Stimulated activated naive CD8-positive, alpha-beta T cell treated with anti-CD3 and anti-CD28 coated beads, Interleukin-15, Interleukin-2, amounts not matched to agents 100 ng/mL and 50 ng/mL, for 24 hours (primary cell): ENCODE results near the gene RHOV.

ENCODE experiments used
- H3K27ac Mint-ChIP-seq: one replicate; pipeline ENCODE4 v1.8.0; 2021; ENCODE audit warnings: mild to moderate bottlenecking, mixed read lengths
- H3K27me3 Mint-ChIP-seq: one replicate; pipeline ENCODE4 v1.8.0; 2021; ENCODE audit warnings: mixed read lengths
- H3K36me3 Mint-ChIP-seq: one replicate; pipeline ENCODE4 v1.8.0; 2021; ENCODE audit warnings: low read depth, mixed read lengths
- H3K4me1 Mint-ChIP-seq: one replicate; pipeline ENCODE4 v1.8.0; 2021; ENCODE audit warnings: low read depth, mixed read lengths
- H3K4me3 Mint-ChIP-seq: one replicate; pipeline ENCODE4 v1.8.0; 2021; ENCODE audit warnings: mild to moderate bottlenecking, mixed read lengths
- H3K9me3 Mint-ChIP-seq: one replicate; pipeline ENCODE4 v1.8.0; 2021; ENCODE audit warnings: mixed read lengths

RHOV gene

DNA sequence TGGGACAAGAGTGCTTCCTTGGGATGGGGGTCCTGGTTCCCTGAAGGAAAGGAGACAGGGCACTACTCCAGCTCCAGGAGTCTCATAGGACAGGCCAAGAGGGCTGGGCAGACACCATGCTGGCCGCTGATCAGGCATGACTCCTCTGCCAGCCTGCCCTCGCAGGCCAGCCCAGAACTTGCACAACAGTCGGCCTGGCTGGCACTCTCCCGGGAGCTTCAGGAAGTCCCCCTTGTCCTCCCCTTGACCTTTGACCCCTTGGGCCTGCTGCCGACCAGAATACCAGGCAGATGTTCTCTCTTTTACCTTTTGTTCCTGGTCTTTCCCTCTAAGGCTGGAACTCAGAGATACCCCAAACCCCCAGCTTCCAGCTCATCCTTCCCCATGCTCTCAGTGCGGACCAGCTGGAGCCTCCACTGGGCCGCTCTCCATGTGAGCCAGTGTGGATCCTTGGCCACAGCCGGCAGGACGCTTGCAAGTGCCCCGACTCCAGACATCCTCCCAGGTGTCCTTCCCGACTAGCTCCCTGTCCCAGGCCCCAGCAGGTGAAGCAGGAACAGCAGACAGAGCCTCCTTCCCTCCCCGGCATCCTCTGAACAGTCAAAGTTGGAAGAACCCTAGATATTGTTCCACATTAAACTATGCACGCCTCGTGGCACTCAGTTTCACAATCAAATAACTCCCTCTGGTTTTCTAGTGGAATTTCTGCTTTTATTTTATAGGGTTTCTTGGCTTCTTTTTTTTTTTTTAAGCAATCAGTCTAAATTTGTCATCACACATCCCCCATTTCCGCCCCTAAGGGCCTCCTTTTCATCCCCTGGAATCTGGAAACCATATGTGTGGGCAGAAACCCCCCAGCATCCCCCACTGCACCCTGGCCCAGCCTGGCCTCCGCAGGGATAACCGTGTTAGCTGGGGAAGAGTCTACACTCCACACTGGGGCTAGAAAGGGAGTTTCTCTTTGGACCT lies 35.9 kb upstream of the RHOV start:
- H3K4me1 Mint-ChIP-seq: peaks cover 9% of the 10 kb centered on the region
- no peaks in the 10 kb centered on the region for H3K9me3 Mint-ChIP-seq
- no peak overlapping the region for H3K4me3 Mint-ChIP-seq
- H3K36me3 Mint-ChIP-seq: no peaks in the 10 kb centered on the region
- no peaks in the 10 kb centered on the region for H3K27me3 Mint-ChIP-seq
- H3K27ac Mint-ChIP-seq: no peak overlapping the region

DNA sequence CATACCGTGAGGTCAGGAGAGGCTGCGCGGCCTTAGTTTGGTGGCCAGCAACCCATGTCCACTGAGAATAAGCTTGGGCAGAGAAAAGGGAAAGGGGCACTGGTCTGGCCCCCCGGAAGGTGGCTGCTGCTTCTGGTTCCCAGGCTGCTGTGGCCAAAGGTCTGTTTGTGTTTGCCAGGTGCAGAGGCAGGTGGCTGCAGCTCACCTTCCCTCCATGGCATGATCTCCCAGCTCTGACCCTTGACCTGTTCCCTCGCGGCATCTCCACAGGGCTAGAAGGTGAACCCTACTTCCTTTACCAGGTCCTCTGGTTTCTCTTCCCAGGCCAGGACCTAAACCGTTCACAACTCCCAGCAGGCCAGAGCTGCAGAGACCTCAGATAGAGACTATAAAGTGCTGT lies 34.1 kb upstream of the RHOV start:
- peaks cover 9% of the 10 kb centered on the region for H3K36me3 Mint-ChIP-seq
- peak overlapping the region; percentile 79 for H3K4me3 Mint-ChIP-seq
- no peaks in the 10 kb centered on the region for H3K9me3 Mint-ChIP-seq
- no peak overlapping the region for H3K27ac Mint-ChIP-seq
- H3K27me3 Mint-ChIP-seq: no peaks in the 10 kb centered on the region
- peaks cover 25% of the 10 kb centered on the region for H3K4me1 Mint-ChIP-seq

DNA sequence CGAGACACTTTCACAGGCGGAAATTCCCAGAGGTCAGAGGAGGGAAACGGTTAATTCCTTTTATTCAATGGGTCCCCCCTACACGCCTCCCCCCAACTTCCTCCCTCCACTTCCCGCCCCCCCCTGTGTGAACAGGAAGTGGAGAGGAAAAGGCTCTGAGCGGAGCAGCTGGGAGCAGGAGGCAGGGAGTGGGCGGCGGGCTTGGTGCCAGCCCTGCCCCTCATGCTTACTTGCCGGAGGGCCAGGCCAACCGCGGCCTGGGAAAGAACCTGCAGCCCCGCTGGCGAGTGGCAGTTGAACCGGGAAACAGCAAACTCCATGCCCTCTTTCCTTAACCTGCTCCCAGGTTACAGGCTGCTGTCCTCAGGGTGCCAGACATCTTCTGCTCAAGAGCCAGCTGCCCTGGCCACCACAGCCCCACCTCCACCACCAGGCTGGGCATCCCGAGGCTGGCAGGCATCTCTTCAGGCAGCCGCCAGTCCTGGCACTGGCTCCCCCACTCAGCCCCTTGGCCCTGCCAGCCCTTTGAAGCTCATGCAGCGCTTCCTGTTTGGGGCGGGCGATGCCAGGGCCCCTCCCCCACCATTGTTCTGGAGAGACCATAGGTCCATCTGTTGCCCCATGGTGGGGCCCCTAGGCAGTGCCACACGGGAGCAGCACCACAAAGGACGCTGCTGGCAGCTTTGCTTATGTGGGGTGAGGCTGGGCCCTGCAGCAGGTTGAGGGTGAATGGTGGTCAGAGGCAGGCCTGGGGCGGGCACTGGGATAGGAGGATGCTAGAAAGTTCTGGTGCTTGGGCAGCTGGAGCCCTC lies 33.2 kb upstream of the RHOV start:
- Mint-ChIP-seq H3K27me3 (no peaks in the 10 kb centered on the region), H3K4me3 (peak overlapping the region; percentile 79), H3K27ac (peak overlapping the region; percentile 85), H3K4me1 (peaks cover 30% of the 10 kb centered on the region), H3K36me3 (peaks cover 14% of the 10 kb centered on the region), H3K9me3 (no peaks in the 10 kb centered on the region)

DNA sequence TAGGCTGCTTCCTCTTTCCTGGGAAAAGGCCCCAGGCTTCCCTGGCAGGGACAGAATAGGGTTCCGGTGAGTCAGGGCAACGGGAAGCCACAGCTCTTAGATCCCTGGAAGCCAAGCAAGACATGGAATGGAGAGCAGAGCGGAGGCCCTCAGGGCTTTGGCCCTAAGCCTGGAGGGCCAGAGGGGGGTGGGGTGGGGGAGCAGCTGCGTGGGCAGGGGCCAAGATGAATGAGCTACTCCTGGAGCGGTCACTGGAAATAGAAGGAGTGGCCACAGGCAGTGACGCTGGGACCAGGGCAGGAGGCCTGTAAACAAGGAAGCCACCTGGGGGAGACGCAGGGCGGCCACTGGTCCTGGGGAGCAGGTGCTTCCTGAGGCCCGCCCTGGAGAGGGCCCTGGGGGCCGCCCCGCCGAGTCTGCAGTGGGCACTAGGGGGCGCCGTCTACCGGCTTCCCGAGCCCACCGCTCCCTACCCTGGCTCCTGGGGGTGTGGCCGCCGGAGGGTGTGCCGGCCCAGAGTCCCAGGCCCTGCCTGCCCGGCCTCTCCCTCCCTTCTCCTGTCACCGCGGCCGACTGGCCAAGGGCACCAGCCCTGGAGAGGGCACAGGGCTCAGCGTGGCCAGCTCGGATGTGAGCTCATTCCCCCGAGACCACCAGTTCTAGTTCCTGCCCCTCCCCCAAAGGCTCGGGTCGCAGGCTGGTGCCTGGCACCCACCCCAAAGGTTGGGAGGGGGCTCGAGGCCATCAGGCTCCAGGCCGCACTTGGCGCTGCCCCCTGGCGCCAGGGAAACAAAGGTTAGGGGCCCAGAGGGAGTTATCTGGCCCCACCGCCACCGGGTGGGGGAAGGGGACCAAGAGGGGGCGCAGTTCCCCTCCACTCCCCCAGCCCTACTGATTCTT lies 32.3 kb upstream of the RHOV start:
- H3K4me1 Mint-ChIP-seq: peaks cover 30% of the 10 kb centered on the region
- H3K27me3 Mint-ChIP-seq: no peaks in the 10 kb centered on the region
- H3K36me3 Mint-ChIP-seq: peaks cover 14% of the 10 kb centered on the region
- H3K27ac Mint-ChIP-seq: no peak overlapping the region
- no peaks in the 10 kb centered on the region for H3K9me3 Mint-ChIP-seq
- H3K4me3 Mint-ChIP-seq: peak overlapping the region; percentile 79

DNA sequence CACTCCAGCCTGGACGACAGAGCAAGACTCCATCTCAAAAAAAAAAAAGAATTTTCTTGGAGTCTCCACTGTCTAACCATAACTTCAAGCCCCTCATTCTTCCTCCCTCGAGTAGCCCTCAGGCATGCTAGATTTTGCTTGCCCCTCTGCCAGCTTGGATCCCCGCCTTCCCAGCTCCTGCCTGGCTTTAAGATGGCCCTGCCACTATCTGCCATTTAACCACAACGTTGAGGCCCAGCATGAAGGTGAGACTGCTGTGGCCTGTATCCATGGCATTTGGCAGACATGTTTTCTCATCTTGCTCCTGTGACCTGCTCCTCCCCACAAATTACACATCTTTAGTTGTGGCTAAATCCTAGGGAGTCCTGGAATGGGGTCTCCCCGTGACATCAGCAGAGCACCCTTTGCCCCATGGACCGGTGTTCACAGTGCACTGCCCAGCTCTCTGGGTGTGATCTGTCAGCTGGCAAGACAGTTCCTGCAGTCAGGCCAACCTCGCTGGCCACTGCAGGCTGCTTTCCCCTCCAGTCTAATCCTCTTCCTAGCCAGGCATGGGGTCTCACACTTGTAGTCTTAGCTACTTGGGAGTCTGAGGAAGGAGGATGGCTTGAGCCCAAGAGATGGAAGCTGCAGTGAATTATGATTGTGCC lies 30.6 kb upstream of the RHOV start:
- Mint-ChIP-seq H3K9me3 (no peaks in the 10 kb centered on the region), H3K4me1 (peaks cover 27% of the 10 kb centered on the region), H3K36me3 (peaks cover 20% of the 10 kb centered on the region), H3K27ac (no peak overlapping the region), H3K27me3 (no peaks in the 10 kb centered on the region), H3K4me3 (no peak overlapping the region)

DNA sequence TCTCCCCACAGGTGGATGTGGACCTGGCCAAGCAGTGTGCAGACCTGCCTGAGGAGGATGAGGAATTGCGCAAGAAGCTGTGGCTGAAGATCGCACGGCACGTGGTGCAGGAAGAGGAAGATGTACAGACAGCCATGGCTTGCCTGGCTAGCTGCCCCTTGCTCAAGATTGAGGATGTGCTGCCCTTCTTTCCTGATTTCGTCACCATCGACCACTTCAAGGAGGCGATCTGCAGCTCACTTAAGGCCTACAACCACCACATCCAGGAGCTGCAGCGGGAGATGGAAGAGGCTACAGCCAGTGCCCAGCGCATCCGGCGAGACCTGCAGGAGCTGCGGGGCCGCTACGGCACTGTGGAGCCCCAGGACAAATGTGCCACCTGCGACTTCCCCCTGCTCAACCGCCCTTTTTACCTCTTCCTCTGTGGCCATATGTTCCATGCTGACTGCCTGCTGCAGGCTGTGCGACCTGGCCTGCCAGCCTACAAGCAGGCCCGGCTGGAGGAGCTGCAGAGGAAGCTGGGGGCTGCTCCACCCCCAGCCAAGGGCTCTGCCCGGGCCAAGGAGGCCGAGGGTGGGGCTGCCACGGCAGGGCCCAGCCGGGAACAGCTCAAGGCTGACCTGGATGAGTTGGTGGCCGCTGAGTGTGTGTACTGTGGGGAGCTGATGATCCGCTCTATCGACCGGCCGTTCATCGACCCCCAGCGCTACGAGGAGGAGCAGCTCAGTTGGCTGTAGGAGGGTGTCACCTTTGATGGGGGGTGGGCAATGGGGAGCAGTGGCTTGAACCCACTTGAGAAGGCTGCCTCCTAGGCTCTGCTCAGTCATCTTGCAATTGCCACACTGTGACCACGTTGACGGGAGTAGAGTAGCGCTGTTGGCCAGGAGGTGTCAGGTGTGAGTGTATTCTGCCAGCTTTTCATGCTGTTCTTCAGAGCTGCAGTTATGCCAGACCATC lies 28.8 kb upstream of the RHOV start:
- H3K27me3 Mint-ChIP-seq: no peaks in the 10 kb centered on the region
- peaks cover 26% of the 10 kb centered on the region for H3K36me3 Mint-ChIP-seq
- H3K4me1 Mint-ChIP-seq: peaks cover 27% of the 10 kb centered on the region
- peak overlapping the region; percentile 26 for H3K27ac Mint-ChIP-seq
- H3K9me3 Mint-ChIP-seq: no peaks in the 10 kb centered on the region
- H3K4me3 Mint-ChIP-seq: no peak overlapping the region

DNA sequence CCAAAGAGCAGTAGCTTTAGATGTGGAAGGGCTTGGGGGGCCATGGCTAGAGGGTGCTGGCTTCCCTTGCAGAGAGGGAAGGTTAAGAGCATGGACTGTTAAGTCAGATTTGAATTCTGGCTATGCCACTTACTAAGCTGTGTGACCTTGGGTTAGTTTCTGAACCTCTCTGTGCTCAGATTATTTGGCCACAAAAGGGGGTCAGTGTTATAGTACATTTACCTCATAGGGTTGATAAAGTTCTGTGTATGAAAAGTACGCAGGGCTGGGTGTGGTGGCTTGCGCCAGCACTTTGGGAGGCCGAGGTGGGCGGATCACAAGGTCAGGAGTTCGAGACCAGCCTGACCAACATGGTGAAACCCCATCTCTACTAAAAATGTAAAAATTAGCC lies 27.0 kb upstream of the RHOV start:
- Mint-ChIP-seq H3K27ac (no peak overlapping the region), H3K4me1 (peaks cover 22% of the 10 kb centered on the region), H3K4me3 (no peak overlapping the region)

DNA sequence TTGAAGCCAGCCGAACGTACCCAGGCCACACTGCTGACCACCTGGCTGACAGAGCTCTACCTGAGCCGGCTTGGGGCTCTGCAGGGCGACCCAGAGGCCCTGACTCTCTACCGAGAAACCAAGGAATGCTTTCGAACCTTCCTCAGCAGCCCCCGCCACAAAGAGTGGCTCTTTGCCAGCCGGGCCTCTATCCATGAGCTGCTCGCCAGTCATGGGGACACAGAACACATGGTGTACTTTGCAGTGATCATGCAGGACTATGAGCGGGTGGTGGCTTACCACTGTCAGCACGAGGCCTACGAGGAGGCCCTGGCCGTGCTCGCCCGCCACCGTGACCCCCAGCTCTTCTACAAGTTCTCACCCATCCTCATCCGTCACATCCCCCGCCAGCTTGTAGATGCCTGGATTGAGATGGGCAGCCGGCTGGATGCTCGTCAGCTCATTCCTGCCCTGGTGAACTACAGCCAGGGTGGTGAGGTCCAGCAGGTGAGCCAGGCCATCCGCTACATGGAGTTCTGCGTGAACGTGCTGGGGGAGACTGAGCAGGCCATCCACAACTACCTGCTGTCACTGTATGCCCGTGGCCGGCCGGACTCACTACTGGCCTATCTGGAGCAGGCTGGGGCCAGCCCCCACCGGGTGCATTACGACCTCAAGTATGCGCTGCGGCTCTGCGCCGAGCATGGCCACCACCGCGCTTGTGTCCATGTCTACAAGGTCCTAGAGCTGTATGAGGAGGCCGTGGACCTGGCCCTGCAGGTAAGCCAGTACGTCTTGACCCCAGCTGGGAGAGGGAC lies 26.4 kb upstream of the RHOV start:
- Mint-ChIP-seq H3K36me3 (peaks cover 40% of the 10 kb centered on the region), H3K4me1 (peaks cover 28% of the 10 kb centered on the region), H3K9me3 (no peaks in the 10 kb centered on the region), H3K27me3 (no peaks in the 10 kb centered on the region), H3K4me3 (no peak overlapping the region), H3K27ac (no peak overlapping the region)

More for the DNA sequence above, 27.0 kb upstream of the RHOV start:
- no peaks in the 10 kb centered on the region for H3K9me3 Mint-ChIP-seq
- no peaks in the 10 kb centered on the region for H3K27me3 Mint-ChIP-seq
- peaks cover 37% of the 10 kb centered on the region for H3K36me3 Mint-ChIP-seq

DNA sequence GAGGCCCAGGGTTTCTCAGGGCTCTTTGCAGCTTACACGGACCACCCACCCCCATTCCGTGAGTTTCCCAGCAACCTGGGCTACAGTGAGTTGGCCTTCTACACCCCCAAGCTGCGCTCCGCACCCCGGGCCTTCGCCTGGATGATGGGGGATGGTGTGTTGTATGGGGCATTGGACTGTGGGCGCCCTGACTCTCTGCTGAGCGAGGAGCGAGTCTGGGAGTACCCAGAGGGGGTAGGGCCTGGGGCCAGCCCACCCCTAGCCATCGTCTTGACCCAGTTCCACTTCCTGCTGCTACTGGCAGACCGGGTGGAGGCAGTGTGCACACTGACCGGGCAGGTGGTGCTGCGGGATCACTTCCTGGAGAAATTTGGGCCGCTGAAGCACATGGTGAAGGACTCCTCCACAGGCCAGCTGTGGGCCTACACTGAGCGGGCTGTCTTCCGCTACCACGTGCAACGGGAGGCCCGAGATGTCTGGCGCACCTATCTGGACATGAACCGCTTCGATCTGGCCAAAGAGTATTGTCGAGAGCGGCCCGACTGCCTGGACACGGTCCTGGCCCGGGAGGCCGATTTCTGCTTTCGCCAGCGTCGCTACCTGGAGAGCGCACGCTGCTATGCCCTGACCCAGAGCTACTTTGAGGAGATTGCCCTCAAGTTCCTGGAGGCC lies 25.6 kb upstream of the RHOV start:
- Mint-ChIP-seq H3K27me3 (no peaks in the 10 kb centered on the region), H3K27ac (no peak overlapping the region), H3K4me1 (peaks cover 33% of the 10 kb centered on the region), H3K4me3 (no peak overlapping the region), H3K9me3 (no peaks in the 10 kb centered on the region), H3K36me3 (peaks cover 40% of the 10 kb centered on the region)

DNA sequence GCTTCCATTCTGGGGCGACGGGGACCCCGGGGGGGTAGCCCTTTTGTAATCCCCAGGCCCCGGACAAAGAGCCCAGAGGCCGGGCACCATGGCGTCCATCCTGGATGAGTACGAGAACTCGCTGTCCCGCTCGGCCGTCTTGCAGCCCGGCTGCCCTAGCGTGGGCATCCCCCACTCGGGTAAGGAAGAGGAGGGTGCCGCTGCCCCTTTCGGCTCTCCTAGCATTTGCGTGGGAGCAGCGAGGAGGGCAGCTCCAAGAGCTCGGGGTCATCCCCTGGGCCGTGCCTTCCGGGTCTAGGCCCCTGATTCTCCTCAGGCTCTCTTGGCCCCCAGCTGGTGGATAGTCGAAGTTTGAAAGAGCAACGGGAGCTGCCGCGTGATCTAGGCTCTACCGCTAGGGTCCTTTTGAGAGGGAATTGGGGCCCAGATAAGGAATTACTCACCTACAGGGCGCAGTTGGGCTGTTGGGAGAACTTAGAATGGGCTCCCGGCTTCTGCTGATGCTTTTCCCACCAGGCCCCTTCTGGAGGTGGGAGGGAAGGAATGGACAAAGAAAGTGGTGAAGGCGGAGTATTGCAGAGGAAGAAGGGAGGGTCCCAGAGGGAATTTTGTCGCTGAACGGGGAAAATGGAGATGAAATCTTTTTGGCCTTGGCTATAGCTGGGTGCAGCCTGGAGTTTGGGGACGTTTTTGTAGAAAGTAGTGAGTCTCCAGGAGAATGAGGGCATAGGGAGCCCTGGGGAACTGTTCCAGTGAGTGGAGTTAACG lies 20.8 kb upstream of the RHOV start:
- peaks cover 20% of the 10 kb centered on the region for H3K36me3 Mint-ChIP-seq
- H3K4me1 Mint-ChIP-seq: peaks cover 26% of the 10 kb centered on the region
- H3K27me3 Mint-ChIP-seq: no peaks in the 10 kb centered on the region
- peak overlapping the region; percentile 93 for H3K27ac Mint-ChIP-seq
- no peaks in the 10 kb centered on the region for H3K9me3 Mint-ChIP-seq
- peak overlapping the region; percentile 97 for H3K4me3 Mint-ChIP-seq

DNA sequence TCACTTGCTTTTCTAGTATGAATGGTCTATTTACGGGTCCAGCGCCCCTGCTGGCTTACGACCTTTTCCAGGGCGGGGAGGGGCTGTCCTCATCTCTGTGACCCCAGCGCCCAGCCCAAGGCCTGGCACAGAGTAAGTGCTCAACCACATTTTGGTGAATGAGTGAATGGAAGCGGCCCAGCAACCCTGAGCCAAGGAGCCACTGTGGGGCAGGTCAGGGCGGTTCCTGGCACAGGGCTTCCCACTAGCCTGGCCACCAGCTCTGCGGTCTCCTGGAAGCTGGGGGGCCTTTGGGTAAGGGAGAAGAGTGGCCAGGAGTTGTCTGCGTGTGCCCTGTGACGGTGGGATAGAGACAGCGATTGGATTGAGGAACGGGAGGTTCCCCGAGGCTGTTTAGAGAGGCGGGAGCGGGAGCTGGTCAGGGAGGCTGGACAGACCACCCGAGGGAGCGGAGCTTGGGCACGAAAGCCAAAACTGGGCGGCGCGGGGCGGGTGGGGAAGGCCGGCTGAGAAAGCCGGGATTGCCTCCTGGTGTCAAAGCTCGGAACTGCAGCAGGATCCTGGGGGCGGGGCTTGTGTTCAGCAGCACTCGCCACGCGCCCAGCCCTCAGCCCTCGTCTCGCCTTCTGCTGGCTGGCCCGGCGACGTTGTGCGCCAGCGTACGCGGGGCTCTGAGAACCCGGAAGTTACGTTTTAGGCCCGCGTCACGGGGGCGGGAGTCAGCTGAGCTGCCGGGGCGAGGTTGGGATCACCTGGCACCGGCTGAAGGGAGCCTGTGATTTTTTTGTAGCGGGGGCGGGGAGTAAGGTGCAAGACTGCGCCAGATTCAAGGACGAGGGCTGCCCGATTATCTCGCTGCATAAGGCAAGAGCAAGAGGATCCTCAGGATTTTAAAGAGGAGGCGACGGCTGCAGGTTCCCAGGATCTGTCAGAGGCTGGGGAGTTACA lies 20.0 kb upstream of the RHOV start, which contains the start of gene VPS18:
TSS of gene VPS18 (plus strand) at position 718 of the 948 bp plus-strand sequence. CDS start 319 bp downstream, outside the sequence.
- no peaks in the 10 kb centered on the region for H3K9me3 Mint-ChIP-seq
- H3K27me3 Mint-ChIP-seq: no peaks in the 10 kb centered on the region
- peaks cover 26% of the 10 kb centered on the region for H3K4me1 Mint-ChIP-seq
- H3K27ac Mint-ChIP-seq: peak within 1 kb of the TSS; percentile 93
- peaks cover 19% of the 10 kb centered on the region for H3K36me3 Mint-ChIP-seq
- H3K4me3 Mint-ChIP-seq: peak within 1 kb of the TSS; percentile 97
